ENCODE results near the gene TRIM36. TPM values are rescaled to one million over a fixed set of nuclear protein-coding genes. Genes with fewer than 3 reads are reported as not detected.
A peak's percentile ranks its signal among the peaks of the same experiment; 100 is the strongest.

Gene TRIM36
- total RNA-seq, 4 donors from 2014 or later: 0.72 to 1.9 (median 1.5) TPM

GRCh38 chr5:115184770-115185169, 15.1 kb upstream of the TRIM36 start:
- TF ChIP-seq CTCF (IDR thresholded peaks at IDR 0.05) (no peak), POLR2A (IDR thresholded peaks at IDR 0.05) (no peak)

GRCh38 chr5:115181757-115182156, 12.0 kb upstream of the TRIM36 start:
- intact Hi-C loops (cut with DNase I; ENCODE audit: low total_unique reads): no loop called here
- TF ChIP-seq POLR2A (IDR thresholded peaks at IDR 0.05) (no peak), CTCF (IDR thresholded peaks at IDR 0.05) (no peak)
- no peak overlapping the region for H3K4me3 ChIP-seq (ENCODE audit: low read depth, poor library complexity, severe bottlenecking)
- DNase-seq (ENCODE audit: low spot score in 2 of 2): no peak

More at GRCh38 chr5:115184770-115185169, 15.1 kb upstream of the TRIM36 start:
- no peak overlapping the region for H3K4me3 ChIP-seq (ENCODE audit: low read depth, poor library complexity, severe bottlenecking)
- DNase-seq (ENCODE audit: low spot score in 2 of 2): no peak
- intact Hi-C loops (cut with DNase I; ENCODE audit: low total_unique reads): no loop called here
- 60 to 62% methylated on average over 2 of the region's 2 CpGs for WGBS, 2 donors

GRCh38 chr5:115180165-115180709, 10.5 kb upstream of the TRIM36 start:
- no peak for DNase-seq (ENCODE audit: low spot score in 2 of 2)
- TF ChIP-seq POLR2A (IDR thresholded peaks at IDR 0.05) (no peak), CTCF (IDR thresholded peaks at IDR 0.05) (no peak)
- intact Hi-C loops (cut with DNase I; ENCODE audit: low total_unique reads): no loop called here
- peak overlapping the region; percentile 29 for H3K4me3 ChIP-seq (ENCODE audit: low read depth, poor library complexity, severe bottlenecking)
- 2% methylated on average over 45 to 54 of the region's 54 CpGs for WGBS, 2 donors

GRCh38 chr5:115179394-115180164, 9.9 kb upstream of the TRIM36 start:
- 4 to 5% methylated on average over 54 to 55 of the region's 56 CpGs for WGBS, 2 donors
- no peak for TF ChIP-seq POLR2A (IDR thresholded peaks at IDR 0.05)
- no peak for TF ChIP-seq CTCF (IDR thresholded peaks at IDR 0.05)
- peak overlapping the region; percentile 29 for H3K4me3 ChIP-seq (ENCODE audit: low read depth, poor library complexity, severe bottlenecking)
- no peak for DNase-seq (ENCODE audit: low spot score in 2 of 2)
- intact Hi-C loops (cut with DNase I; ENCODE audit: low total_unique reads): no loop called here

GRCh38 chr5:115179030-115179393, 9.3 kb upstream of the TRIM36 start:
- no peak for DNase-seq (ENCODE audit: low spot score in 2 of 2)
- WGBS, 2 donors: 31 to 50% methylated on average over 29 to 30 of the region's 30 CpGs
- H3K4me3 ChIP-seq (ENCODE audit: low read depth, poor library complexity, severe bottlenecking): no peak overlapping the region
- intact Hi-C loops (cut with DNase I; ENCODE audit: low total_unique reads): no loop called here
- no peak for TF ChIP-seq CTCF (IDR thresholded peaks at IDR 0.05)
- no peak for TF ChIP-seq POLR2A (IDR thresholded peaks at IDR 0.05)

All from lower leg skin (tissue), 4 donors.